NCI-H1694 (cell line): ENCODE results near the gene TMEM200B.
"Not testable (repeated sequence)": the region's sequence is repeated elsewhere in the genome, so short reads cannot be mapped to it uniquely, and the experiment has no call there.

Experiments
- DNase-seq: peaks from one replicate; lab custom pipeline; 2025; lab: John Stamatoyannopoulos, UW

Gene TMEM200B

DNA sequence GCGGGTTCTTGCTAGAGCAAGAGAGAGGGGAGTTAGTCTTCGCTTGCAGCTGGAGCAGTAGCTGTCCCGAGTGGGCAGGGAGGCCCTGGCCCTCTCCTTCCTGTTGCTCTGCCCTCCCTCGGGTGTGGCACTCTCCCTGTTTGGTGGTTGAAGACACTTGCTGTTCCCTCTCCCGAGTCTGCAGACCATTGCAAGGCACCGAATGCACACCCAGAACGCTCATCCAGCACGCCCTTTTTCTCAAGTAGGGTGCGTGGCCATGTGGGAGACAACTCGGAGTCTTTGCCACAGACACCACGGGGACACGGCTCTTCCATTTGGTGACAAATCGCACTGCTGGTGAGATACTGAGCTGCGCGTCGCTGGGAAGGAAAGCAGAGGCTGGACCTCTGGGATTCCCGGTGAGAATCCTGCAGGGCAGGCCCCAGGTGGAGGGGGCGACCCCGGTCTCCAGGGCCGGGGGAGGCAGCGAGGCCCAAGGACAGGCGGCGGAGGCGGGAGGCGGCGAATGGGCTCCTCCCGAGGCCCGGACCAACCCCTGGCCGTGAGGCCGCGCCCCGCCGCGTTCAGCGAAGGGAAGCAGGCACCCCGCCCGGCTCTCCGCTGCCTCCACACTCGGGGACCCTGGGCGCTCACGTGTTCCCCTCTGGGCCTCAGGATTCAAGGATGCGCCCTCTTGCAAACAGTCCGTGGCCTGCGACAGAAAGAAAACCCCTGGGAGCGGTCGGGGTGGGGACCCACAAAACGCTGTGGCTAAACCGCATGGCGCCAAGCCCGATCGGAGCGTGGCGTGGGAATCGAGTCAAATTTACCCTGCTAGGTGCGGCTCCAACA is 10.4 kb upstream of the TMEM200B start:
- no peak for DNase-seq

- DNase-seq = not testable (repeated sequence)
These were observed 7.4 kb upstream of the TMEM200B start for GRCh38 chr1:29131056-29131455.

GRCh38 chr1:29129916-29130315 is 6.2 kb upstream of the TMEM200B start:
- DNase-seq = no peak

DNA sequence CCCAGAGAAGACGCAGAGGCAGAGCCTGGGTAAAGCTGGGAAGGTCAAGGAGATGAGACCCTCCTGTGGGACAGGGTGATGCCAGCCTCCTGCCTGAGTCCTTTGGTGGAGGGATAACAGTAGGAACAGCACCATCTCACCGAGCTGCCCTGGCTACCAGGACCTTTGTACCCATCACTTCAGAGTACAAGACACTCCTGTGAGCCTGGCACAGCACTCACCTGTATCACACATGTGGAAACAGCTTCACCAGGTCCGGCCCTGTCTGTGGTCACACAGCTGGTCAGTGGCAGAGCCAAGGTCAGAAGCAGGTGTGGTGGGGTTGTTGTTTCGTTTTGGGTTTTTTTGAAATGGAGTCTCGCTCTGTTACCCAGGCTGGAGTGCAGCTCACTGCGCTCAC is 5.0 kb upstream of the TMEM200B start:
- no peak for DNase-seq

GRCh38 chr1:29126198-29126597 is 2.5 kb upstream of the TMEM200B start:
- no peak for DNase-seq

DNA sequence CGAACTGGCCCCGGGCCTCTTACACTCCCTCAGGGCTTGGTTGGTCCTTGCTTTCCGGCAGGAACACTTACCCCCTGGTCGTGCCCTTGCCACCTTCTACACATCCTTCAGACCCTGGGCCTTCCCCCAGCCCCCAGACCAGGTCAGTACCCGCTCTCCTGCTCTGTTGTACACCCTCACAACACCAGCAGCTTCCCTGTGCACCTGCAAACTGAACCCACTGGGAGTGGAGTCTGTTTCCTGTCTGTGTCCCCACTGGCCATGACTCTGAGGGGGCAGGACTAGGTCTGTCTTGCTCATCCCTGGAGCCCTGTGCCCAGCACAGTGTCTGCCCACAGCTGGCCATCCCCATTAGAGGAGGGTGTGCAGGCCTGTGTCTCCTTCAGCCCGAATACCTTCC is 2.1 kb upstream of the TMEM200B start:
- DNase-seq = no peak

GRCh38 chr1:29125237-29125641 is 1.5 kb upstream of the TMEM200B start:
- DNase-seq = no peak

GRCh38 chr1:29124366-29125236 is 898 bp upstream of the TMEM200B start:
- DNase-seq = no peak

DNA sequence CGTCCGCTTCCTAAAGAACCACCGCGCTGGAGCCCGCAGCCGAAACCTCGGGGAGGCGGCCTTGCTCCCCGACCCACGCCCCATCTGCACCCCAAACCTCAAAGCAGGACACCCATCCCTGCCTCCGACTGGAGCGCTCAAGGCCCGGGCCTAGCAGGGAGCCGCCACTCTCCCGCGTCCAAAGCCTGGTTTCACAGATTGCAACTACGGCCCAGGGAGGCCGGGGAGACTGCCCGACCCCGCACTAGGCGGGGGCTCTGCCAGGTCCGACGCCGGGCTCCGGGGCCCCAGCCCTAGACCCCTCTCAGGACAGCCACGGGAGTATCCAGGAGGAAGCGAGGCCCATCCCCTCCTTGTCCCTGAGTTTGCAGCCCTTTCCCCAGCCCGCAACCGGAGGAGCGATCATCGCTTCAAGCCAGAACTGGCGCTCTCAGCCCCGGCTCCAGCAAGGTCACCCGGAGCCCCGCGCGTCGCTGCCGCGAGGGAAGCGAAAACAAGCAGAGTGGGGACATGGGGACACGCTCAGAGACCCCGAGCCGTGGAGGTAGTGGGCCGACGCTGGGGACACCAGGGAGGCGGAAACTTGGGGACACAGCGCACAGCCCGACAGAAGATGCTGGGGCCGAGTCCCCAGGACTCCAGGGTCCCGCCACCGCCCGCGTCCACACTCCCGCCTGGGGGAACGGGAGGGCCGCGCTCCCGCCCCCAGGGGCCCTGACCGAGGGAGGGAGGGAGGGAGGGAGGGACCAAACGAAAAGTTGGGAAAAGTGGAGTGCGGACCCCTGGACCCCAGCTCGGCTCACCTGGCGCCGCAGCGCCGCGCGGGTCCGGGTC is 433 bp downstream of the TMEM200B start:
- DNase-seq = no peak

GRCh38 chr1:29122682-29123052 is 1.0 kb downstream of the TMEM200B start:
- no peak for DNase-seq

DNA sequence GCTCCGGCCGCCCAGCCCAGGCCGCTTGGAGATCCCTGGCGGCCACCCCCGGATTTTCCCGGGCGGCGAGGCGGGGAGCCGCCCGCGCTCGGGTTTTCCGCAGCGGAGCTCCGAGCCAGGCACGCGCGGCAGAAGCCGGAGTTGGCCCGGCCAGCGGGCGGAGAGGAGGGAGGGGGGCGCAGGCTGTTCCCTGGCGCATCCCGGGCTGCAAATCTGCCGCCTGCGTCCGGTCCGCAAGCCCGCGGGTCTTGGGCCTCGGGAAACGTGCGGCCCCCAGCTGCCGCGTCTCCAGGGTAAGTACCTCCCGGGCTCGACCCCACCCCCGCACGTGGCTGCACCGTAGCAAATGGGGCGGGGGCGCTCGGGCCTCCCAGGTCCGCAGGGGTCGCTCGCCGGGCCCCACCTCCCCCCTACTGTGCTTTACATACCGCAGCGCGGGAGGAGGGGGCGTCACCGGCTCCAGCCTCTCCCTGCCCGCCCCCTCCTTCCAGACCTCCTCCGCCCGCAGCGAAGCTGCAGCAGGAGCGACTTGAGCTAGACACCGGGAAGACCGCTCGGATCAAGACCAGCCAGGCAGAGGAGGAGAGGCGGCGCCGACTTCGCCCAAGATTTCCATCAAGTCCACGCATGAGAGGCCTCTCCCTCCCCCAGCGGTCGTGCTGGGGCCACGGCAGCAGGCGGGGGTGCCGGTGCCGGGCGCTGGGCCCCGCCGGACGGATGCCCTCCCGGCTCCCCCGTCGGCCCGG is 1.6 kb downstream of the TMEM200B start:
- DNase-seq = no peak

DNA sequence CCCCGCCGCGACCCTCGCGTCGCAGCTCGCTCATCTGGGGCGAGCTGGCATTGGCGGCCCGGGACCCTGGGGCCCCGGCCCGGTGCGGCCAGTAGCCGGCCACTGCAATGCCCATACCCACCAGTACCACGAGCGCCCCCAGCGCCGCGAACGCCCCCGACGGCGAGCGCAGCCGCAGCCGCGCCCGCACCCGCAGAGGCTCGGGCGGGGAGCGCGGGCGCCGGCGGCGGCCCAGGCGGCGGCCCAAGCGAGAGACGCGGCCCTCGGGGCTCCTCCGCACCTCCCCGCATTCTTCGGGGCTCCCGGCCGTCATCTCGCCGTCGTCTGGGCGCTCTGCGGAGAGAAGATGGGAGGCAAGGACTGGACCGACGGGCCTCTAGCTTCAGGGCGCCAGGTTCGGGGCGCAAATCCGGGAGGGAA is 2.2 kb downstream of the TMEM200B start:
- DNase-seq = no peak

DNA sequence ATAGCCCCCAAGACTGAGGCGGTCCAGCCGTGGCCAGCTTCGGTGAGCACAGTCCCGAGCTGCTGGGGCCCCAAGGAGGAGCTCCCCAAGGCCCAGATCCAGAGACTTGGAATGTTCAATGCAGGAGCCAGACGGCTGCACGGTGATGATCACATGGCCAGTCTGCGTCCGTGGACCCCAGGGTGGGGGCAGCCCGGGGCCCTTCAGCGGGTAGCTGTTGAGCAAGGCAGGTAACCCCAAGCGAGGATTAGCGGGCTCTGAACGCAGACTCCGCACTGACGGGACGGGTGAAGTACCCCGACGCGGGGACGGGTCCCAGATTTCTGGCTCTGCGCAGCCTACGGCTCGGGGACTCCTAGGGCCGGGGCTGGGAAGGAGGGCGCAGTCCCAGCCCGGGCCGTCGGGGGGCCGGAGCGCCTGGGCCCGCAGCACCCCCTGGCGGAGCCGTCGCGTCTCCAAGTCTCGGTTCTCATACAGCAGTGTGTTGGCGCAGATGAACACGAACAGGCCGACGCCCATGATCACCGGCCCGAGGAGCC is 2.7 kb downstream of the TMEM200B start:
- DNase-seq = no peak

DNA sequence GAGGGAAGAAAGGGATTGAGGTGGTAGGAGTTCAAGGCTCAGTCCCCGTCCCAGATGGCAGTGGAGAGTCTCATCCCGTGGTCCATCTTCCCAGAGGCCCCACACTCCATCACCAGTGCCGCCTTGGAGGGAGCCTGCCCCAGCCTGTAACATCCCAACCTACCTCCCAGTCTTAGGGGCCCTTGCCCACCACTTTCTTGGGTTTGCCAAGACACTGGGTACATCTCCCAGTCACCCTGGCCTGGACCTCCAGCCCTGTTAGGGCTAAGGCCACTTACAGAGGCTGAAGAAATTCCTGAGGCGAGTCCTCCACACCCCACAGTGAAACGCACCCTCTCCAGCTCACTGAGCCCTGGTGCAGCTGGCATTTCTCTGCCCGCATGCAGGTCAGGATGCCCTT is 3.3 kb downstream of the TMEM200B start:
- DNase-seq = no peak

DNA sequence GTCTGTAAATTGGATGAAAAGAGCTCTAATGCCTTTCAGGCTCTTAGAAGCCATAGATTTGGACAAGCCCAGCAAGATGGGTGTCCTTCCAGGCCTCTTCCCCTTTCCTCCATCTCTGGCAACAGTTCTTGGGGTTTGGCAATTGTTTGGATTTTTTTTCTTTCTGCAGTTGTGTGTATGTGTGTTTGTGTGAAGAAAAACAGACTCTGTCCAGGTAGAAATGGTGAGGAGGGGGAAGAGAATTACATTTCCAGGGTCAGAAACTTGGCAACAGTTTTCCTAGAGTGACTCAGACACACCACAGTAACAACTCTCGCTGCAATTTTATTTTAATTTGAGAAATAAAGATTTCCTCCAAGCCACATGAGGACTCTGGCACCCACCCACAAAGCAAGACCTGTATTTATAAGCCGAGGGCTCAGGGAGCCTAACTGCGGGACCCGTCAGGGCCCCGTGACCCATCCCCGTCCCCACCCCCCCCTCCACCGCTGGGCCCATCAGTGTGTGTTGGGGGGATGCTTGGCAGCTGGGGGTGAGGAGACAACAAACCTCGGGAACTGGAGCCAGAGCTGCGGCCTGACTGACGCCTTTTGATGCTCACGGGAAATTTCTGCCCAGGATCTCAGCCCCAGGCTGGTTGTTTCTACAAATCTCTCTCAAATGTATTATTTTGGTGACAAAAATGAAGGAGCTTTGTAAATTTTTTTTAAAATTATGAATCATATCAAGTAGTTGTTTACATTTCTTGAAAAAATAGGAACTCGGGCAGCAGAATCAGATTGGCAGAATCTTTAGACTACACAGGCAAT is 4.4 kb downstream of the TMEM200B start:
- DNase-seq = no peak

DNA sequence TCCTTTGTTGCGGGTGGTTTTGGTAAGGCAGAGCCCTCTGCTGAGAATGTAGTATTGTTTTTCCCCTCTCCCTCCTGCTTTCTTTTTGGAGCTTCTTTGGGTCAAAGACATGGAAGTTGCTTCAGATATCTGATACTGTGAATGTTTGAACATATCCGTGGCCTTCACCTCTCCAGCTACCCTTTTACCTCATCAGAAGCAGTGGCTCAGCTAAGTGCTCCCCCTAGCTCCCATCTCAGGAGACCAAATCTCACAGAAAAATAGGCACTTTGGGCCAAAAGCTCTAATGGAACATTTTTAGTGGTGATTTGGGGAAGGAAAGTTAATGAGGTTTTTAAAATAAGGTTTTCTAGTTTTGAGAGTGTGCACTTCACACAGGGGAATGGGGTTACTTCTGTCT is 6.3 kb downstream of the TMEM200B start:
- DNase-seq = no peak

GRCh38 chr1:29114654-29115053 is 9.0 kb downstream of the TMEM200B start:
- DNase-seq = no peak

GRCh38 chr1:29113413-29114117 is 10.1 kb downstream of the TMEM200B start:
- no peak for DNase-seq

- no peak for DNase-seq
These were observed 10.8 kb downstream of the TMEM200B start for GRCh38 chr1:29112705-29113412.
